ENCODE measurements around the gene TNP2.
"Not testable (repeated sequence)": the region's sequence is repeated elsewhere in the genome, so short reads cannot be mapped to it uniquely, and the experiment has no call there.

Gene TNP2

GRCh38 chr16:11299865-11300559 lies 30.9 kb upstream of the TNP2 start:
- no peak for DNase-seq

GRCh38 chr16:11298950-11299547 lies 29.9 kb upstream of the TNP2 start:
- not testable (repeated sequence) for DNase-seq

GRCh38 chr16:11298143-11298900 lies 29.2 kb upstream of the TNP2 start:
- DNase-seq: no peak

GRCh38 chr16:11297492-11298142 lies 28.5 kb upstream of the TNP2 start:
- DNase-seq: peak; percentile 90

GRCh38 chr16:11296706-11297491 lies 27.8 kb upstream of the TNP2 start:
- DNase-seq: no peak

- no peak for DNase-seq
Observed at GRCh38 chr16:11296351-11296705, 27.2 kb upstream of the TNP2 start.

- no peak for DNase-seq
Observed at GRCh38 chr16:11295672-11296071, 26.5 kb upstream of the TNP2 start.

GRCh38 chr16:11292076-11292748 lies 23.1 kb upstream of the TNP2 start:
- no peak for DNase-seq

GRCh38 chr16:11291091-11291703 lies 22.1 kb upstream of the TNP2 start:
- DNase-seq: no peak

GRCh38 chr16:11290102-11290893 lies 21.2 kb upstream of the TNP2 start:
- no peak for DNase-seq

- DNase-seq: not testable (repeated sequence)
Observed at GRCh38 chr16:11289696-11290095, 20.6 kb upstream of the TNP2 start.

- no peak for DNase-seq
Observed at GRCh38 chr16:11289202-11289601, 20.1 kb upstream of the TNP2 start.

GRCh38 chr16:11285842-11286241 lies 16.7 kb upstream of the TNP2 start:
- no peak for DNase-seq

GRCh38 chr16:11283820-11284248 lies 14.7 kb upstream of the TNP2 start:
- DNase-seq: no peak

GRCh38 chr16:11280616-11281522 lies 11.7 kb upstream of the TNP2 start, which contains the start of gene PRM1:
TSS of gene PRM1 (minus strand) at chr16:11281330. CDS start at chr16:11281238, 92 bp downstream.
- DNase-seq: no peak

GRCh38 chr16:11278681-11279628 lies 9.8 kb upstream of the TNP2 start:
- DNase-seq: peak; percentile 20

- no peak for DNase-seq
Observed at GRCh38 chr16:11277607-11278337, 8.6 kb upstream of the TNP2 start.
